ENCODE results near the gene EWSR1.

Gene EWSR1

GRCh38 chr22:29345932-29346331 lies 77.9 kb downstream of the EWSR1 start:
- Histone ChIP-seq H4K12ac (ENCODE audit: low read depth, low read length) (no peak overlapping the region), H4K91ac (ENCODE audit: low read depth, low read length) (no peak overlapping the region), H3K27ac (ENCODE audit: low read depth, low read length) (peak overlapping the region; percentile 13), H2BK5ac (ENCODE audit: low read depth, low read length, poor library complexity) (no peak overlapping the region), H3K79me2 (ENCODE audit: control insufficient read depth, insufficient read depth, low read length, poor library complexity) (no peaks in the 10 kb centered on the region), H2BK120ac (ENCODE audit: insufficient read depth, low read length, poor library complexity) (no peak overlapping the region), H3K4me1 (ENCODE audit: control insufficient read depth in 1 of 2, insufficient read depth in 2 of 2, low read length in 2 of 2) (peaks cover 38 to 41% of the 10 kb centered on the region in 2 experiments), H3K9me3 (ENCODE audit: insufficient read depth, low read depth, low read length) (peaks cover 3% of the 10 kb centered on the region), H3K79me1 (ENCODE audit: low read length) (peaks cover 19% of the 10 kb centered on the region), H3K18ac (ENCODE audit: low read length) (no peak overlapping the region), H2AK5ac (ENCODE audit: low read length) (no peak overlapping the region), H2AFZ (ENCODE audit: insufficient read depth, low read length, poor library complexity) (no peak overlapping the region), H3K4me2 (ENCODE audit: low read length) (no peak overlapping the region), H3K14ac (ENCODE audit: low read length) (no peak overlapping the region), H3K9ac (ENCODE audit: low read length) (no peak overlapping the region), H3K27me3 (ENCODE audit: insufficient read depth, low read length) (no peaks in the 10 kb centered on the region), H3K4ac (ENCODE audit: low read depth, low read length) (no peak overlapping the region), H3K36me3 (ENCODE audit: control insufficient read depth in 1 of 2, insufficient read depth in 2 of 2, low read length in 2 of 2) (peaks cover 41 to 43% of the 10 kb centered on the region in 2 experiments), H3K4me3 (ENCODE audit: low read depth, low read length) (no peak overlapping the region), H3K23ac (ENCODE audit: low read length) (no peak overlapping the region), H2BK12ac (ENCODE audit: low read length) (no peak overlapping the region), H4K8ac (ENCODE audit: low read depth, low read length) (no peak overlapping the region)
- DNase-seq = no peak

- Histone ChIP-seq H3K14ac (ENCODE audit: low read length) (no peak overlapping the region), H3K36me3 (ENCODE audit: control insufficient read depth in 1 of 2, insufficient read depth in 2 of 2, low read length in 2 of 2) (peaks cover 40 to 42% of the 10 kb centered on the region in 2 experiments), H2BK5ac (ENCODE audit: low read depth, low read length, poor library complexity) (no peak overlapping the region), H3K4ac (ENCODE audit: low read depth, low read length) (peak overlapping the region; percentile 6), H3K23ac (ENCODE audit: low read length) (no peak overlapping the region), H3K27ac (ENCODE audit: low read depth, low read length) (no peak overlapping the region), H2BK12ac (ENCODE audit: low read length) (no peak overlapping the region), H3K4me1 (ENCODE audit: control insufficient read depth in 1 of 2, insufficient read depth in 2 of 2, low read length in 2 of 2) (peaks cover 32 to 35% of the 10 kb centered on the region in 2 experiments), H2BK120ac (ENCODE audit: insufficient read depth, low read length, poor library complexity) (no peak overlapping the region), H3K79me2 (ENCODE audit: control insufficient read depth, insufficient read depth, low read length, poor library complexity) (no peaks in the 10 kb centered on the region), H3K4me3 (ENCODE audit: low read depth, low read length) (no peak overlapping the region), H3K4me2 (ENCODE audit: low read length) (no peak overlapping the region), H2AFZ (ENCODE audit: insufficient read depth, low read length, poor library complexity) (no peak overlapping the region), H4K8ac (ENCODE audit: low read depth, low read length) (no peak overlapping the region), H3K79me1 (ENCODE audit: low read length) (peaks cover 14% of the 10 kb centered on the region), H3K18ac (ENCODE audit: low read length) (no peak overlapping the region), H3K9ac (ENCODE audit: low read length) (no peak overlapping the region), H4K12ac (ENCODE audit: low read depth, low read length) (no peak overlapping the region), H2AK5ac (ENCODE audit: low read length) (no peak overlapping the region), H3K9me3 (ENCODE audit: insufficient read depth, low read depth, low read length) (peaks cover 3% of the 10 kb centered on the region), H4K91ac (ENCODE audit: low read depth, low read length) (no peak overlapping the region), H3K27me3 (ENCODE audit: insufficient read depth, low read length) (no peaks in the 10 kb centered on the region)
- no CpG with 5 or more reads among the region's 4 CpGs for WGBS (ENCODE audit: extremely low coverage, insufficient coverage, insufficient read length)
- no peak for DNase-seq
These were observed 78.6 kb downstream of the EWSR1 start for GRCh38 chr22:29346659-29347058.

- H3K36me3 ChIP-seq (ENCODE audit: control insufficient read depth in 1 of 2, insufficient read depth in 2 of 2, low read length in 2 of 2) = peaks cover 40 to 43% of the 10 kb centered on the region in 2 experiments
- H3K18ac ChIP-seq (ENCODE audit: low read length) = no peak overlapping the region
- no peak overlapping the region for H3K9ac ChIP-seq (ENCODE audit: low read length)
- WGBS (ENCODE audit: extremely low coverage, insufficient coverage, insufficient read length) = no CpG with 5 or more reads among the region's 2 CpGs
- DNase-seq = no peak
- peaks cover 7% of the 10 kb centered on the region for H3K79me1 ChIP-seq (ENCODE audit: low read length)
- no peak overlapping the region for H4K91ac ChIP-seq (ENCODE audit: low read depth, low read length)
- H3K79me2 ChIP-seq (ENCODE audit: control insufficient read depth, insufficient read depth, low read length, poor library complexity) = no peaks in the 10 kb centered on the region
- peaks cover 21 to 25% of the 10 kb centered on the region in 2 experiments for H3K4me1 ChIP-seq (ENCODE audit: control insufficient read depth in 1 of 2, insufficient read depth in 2 of 2, low read length in 2 of 2)
- H3K4ac ChIP-seq (ENCODE audit: low read depth, low read length) = no peak overlapping the region
- no peak overlapping the region for H2AK5ac ChIP-seq (ENCODE audit: low read length)
- no peak overlapping the region for H3K27ac ChIP-seq (ENCODE audit: low read depth, low read length)
- no peak overlapping the region for H2BK12ac ChIP-seq (ENCODE audit: low read length)
- H3K14ac ChIP-seq (ENCODE audit: low read length) = no peak overlapping the region
- H3K27me3 ChIP-seq (ENCODE audit: insufficient read depth, low read length) = no peaks in the 10 kb centered on the region
- no peak overlapping the region for H3K4me3 ChIP-seq (ENCODE audit: low read depth, low read length)
- no peak overlapping the region for H3K23ac ChIP-seq (ENCODE audit: low read length)
- no peak overlapping the region for H3K4me2 ChIP-seq (ENCODE audit: low read length)
- no peak overlapping the region for H2AFZ ChIP-seq (ENCODE audit: insufficient read depth, low read length, poor library complexity)
- H2BK5ac ChIP-seq (ENCODE audit: low read depth, low read length, poor library complexity) = no peak overlapping the region
- no peak overlapping the region for H2BK120ac ChIP-seq (ENCODE audit: insufficient read depth, low read length, poor library complexity)
- no peak overlapping the region for H4K8ac ChIP-seq (ENCODE audit: low read depth, low read length)
- peaks cover 3% of the 10 kb centered on the region for H3K9me3 ChIP-seq (ENCODE audit: insufficient read depth, low read depth, low read length)
- H4K12ac ChIP-seq (ENCODE audit: low read depth, low read length) = no peak overlapping the region
These were observed 80.0 kb downstream of the EWSR1 start for GRCh38 chr22:29348041-29348440.

DNA sequence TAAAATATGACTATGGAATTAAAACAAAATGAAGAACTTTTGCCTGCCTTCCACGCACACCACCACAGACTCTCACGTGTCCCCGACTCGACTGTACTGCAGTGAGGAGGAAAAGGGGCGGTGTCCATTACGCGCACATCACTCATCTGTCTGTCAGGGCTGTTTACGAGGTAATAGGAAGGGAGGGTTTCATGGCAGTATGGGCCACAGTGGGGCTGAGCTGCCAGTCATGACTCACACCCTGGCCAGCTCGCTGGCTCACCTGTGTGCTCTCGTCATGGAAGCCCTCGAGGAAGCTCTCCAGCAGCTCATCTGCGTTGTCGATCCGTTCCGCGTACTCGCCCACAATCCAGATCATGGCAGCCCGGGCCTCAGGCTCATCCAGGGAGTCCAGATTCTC lies 80.9 kb downstream of the EWSR1 start:
- Histone ChIP-seq H4K12ac (ENCODE audit: low read depth, low read length) (no peak overlapping the region), H3K18ac (ENCODE audit: low read length) (no peak overlapping the region), H2AFZ (ENCODE audit: insufficient read depth, low read length, poor library complexity) (no peak overlapping the region), H3K27me3 (ENCODE audit: insufficient read depth, low read length) (no peaks in the 10 kb centered on the region), H2BK12ac (ENCODE audit: low read length) (peak overlapping the region; percentile 35), H3K36me3 (ENCODE audit: control insufficient read depth in 1 of 2, insufficient read depth in 2 of 2, low read length in 2 of 2) (peaks cover 44 to 52% of the 10 kb centered on the region in 2 experiments), H3K27ac (ENCODE audit: low read depth, low read length) (no peak overlapping the region), H3K9me3 (ENCODE audit: insufficient read depth, low read depth, low read length) (peaks cover 3% of the 10 kb centered on the region), H4K8ac (ENCODE audit: low read depth, low read length) (no peak overlapping the region), H3K4me3 (ENCODE audit: low read depth, low read length) (no peak overlapping the region), H3K4ac (ENCODE audit: low read depth, low read length) (no peak overlapping the region), H2BK120ac (ENCODE audit: insufficient read depth, low read length, poor library complexity) (no peak overlapping the region), H2BK5ac (ENCODE audit: low read depth, low read length, poor library complexity) (no peak overlapping the region), H3K79me2 (ENCODE audit: control insufficient read depth, insufficient read depth, low read length, poor library complexity) (no peaks in the 10 kb centered on the region), H3K4me1 (ENCODE audit: control insufficient read depth in 1 of 2, insufficient read depth in 2 of 2, low read length in 2 of 2) (peaks cover 14 to 18% of the 10 kb centered on the region in 2 experiments), H2AK5ac (ENCODE audit: low read length) (no peak overlapping the region), H3K9ac (ENCODE audit: low read length) (no peak overlapping the region), H4K91ac (ENCODE audit: low read depth, low read length) (no peak overlapping the region), H3K4me2 (ENCODE audit: low read length) (no peak overlapping the region), H3K14ac (ENCODE audit: low read length) (no peak overlapping the region), H3K23ac (ENCODE audit: low read length) (no peak overlapping the region), H3K79me1 (ENCODE audit: low read length) (no peaks in the 10 kb centered on the region)
- no CpG with 5 or more reads among the region's 18 CpGs for WGBS (ENCODE audit: extremely low coverage, insufficient coverage, insufficient read length)
- peak; percentile 48 to 53 for DNase-seq
